ENCODE results near the gene OSCP1. TPM values are rescaled to one million over a fixed set of nuclear protein-coding genes. Genes with fewer than 3 reads are reported as not detected.

OSCP1 gene
- total and polyA plus RNA-seq, 2 donors (not counting 1 experiment from before 2014, with no cell fraction given): 0.16 to 0.94 TPM

DNA sequence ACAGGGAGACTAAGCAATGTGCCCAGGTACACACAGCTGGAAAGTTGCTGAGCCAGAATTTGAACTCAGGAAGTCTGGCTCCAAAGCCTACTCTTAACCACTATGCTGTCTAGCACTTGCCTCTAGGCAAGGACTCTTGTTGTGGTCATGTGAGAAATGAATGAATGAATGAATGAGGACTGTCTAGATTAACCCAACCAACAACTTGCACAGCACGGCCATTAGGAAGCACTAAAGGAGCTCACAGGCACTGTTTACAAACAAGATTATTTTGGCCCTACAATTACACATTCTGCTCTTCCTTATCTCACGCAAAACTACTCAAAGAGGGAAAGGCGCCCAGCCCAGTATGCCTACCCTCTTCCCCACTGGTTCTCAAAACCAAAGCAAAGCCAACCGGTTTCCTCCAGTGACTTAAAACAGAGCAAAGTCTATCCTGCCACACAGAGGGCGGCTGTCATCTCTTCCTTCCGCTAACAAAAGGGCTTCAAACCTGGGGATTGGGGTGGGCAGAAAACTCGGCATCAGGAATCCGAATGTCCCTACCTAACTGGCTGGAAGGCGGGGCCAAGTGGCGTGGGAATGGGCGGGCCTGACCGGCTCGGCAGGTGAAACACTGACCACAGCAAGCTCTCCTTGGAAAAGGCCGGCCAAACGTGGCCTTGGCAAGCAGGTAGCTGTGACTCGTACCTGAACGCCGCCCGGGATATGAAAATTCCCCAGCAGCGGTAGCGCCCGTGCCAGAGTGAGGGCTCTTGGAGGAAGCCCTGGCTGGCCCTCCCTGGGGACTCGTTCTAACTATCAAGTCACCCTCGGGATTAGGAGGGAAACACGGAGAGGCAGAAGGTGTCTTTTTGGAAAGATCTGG lies 65.5 kb downstream of the OSCP1 start:
- Histone ChIP-seq H3K27me3 (replicated peaks in 1 of 4; ENCODE audit: control extremely low read depth in 1 of 4, control insufficient read depth in 3 of 4, insufficient read depth in 4 of 4, low read length in 3 of 4) (no peaks in the 10 kb centered on the region), H3K4me1 (ENCODE audit: control insufficient read depth in 2 of 2, insufficient read depth in 2 of 2, low read length in 2 of 2) (peaks cover 60 to 75% of the 10 kb centered on the region in 2 donors), H4K20me1 (ENCODE audit: control insufficient read depth, insufficient read depth, low read length, poor library complexity, severe bottlenecking) (peaks cover 51% of the 10 kb centered on the region), H2AFZ (ENCODE audit: insufficient read depth, low read depth, low read length, poor library complexity, severe bottlenecking) (peak overlapping the region; percentile 79), H3K4me3 (ENCODE audit: control extremely low read depth in 1 of 5, extremely low read depth in 1 of 5, insufficient read depth in 1 of 5, low read depth in 2 of 5, low read length in 4 of 5) (peak overlapping the region; percentile 74 to 97 (median 93)), H3K27ac (ENCODE audit: low read length in 2 of 2) (peak overlapping the region; percentile 54 to 92), H3K36me3 (replicated peaks in 1 of 2; ENCODE audit: control extremely low read depth in 1 of 2, control insufficient read depth in 1 of 2, extremely low read depth in 1 of 2, insufficient read depth in 2 of 2, low read length in 1 of 2) (peaks cover 0 to 7% of the 10 kb centered on the region in 2 experiments), H3K9me3 (ENCODE audit: control extremely low read depth in 1 of 3, control insufficient read depth in 2 of 3, insufficient read depth in 1 of 3, low read length in 2 of 3) (no peaks in the 10 kb centered on the region), H3K9ac (ENCODE audit: low read length) (peak overlapping the region; percentile 92), H3K4me2 (replicated peaks; ENCODE audit: low read depth, low read length, poor library complexity, severe bottlenecking) (peak overlapping the region; percentile 79), H3K79me2 (ENCODE audit: control insufficient read depth, insufficient read depth, low read length) (peaks cover 90% of the 10 kb centered on the region)
- WGBS (ENCODE audit: insufficient coverage): under 1% methylated on average over 23 of the region's 25 CpGs
- no peaks in the 10 kb centered on the region for H3K27me3 Mint-ChIP-seq
- peaks cover 79% of the 10 kb centered on the region for H3K4me1 Mint-ChIP-seq
- CTCF ChIA-PET: interaction anchor here (0.8 to 4.2 kb wide), 7 partner anchors 12 to 197 kb away, joined by 3 to 30 read pairs (median 4); no protein-coding TSS in a partner anchor
- intact Hi-C loops (cut with micrococcal nuclease): loop anchor here (5.0 kb wide), 1 partner anchor 1093 kb away; no protein-coding TSS in a partner anchor
- no peak for TF ChIP-seq EZH2 (IDR thresholded peaks at IDR 0.05; ENCODE audit: borderline replicate concordance, insufficient read depth, low read depth, low read length, poor library complexity, severe bottlenecking)
- TF ChIP-seq, protein P1, sequence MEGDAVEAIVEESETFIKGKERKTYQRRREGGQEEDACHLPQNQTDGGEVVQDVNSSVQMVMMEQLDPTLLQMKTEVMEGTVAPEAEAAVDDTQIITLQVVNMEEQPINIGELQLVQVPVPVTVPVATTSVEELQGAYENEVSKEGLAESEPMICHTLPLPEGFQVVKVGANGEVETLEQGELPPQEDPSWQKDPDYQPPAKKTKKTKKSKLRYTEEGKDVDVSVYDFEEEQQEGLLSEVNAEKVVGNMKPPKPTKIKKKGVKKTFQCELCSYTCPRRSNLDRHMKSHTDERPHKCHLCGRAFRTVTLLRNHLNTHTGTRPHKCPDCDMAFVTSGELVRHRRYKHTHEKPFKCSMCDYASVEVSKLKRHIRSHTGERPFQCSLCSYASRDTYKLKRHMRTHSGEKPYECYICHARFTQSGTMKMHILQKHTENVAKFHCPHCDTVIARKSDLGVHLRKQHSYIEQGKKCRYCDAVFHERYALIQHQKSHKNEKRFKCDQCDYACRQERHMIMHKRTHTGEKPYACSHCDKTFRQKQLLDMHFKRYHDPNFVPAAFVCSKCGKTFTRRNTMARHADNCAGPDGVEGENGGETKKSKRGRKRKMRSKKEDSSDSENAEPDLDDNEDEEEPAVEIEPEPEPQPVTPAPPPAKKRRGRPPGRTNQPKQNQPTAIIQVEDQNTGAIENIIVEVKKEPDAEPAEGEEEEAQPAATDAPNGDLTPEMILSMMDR (IDR thresholded peaks at IDR 0.05): no peak
- H3K9me3 Mint-ChIP-seq (ENCODE audit: insufficient read depth): no peaks in the 10 kb centered on the region
- POLR2A ChIA-PET: interaction anchor here (0.7 to 1.6 kb wide), 5 partner anchors 8 to 65 kb away, joined by 3 to 5 read pairs (median 3); partner anchors contain the start of genes LSM10 and OSCP1
- no peak for ATAC-seq (ENCODE audit: low read depth)
- no peak for DNase-seq
- H3K4me3 Mint-ChIP-seq: peak overlapping the region; percentile 97
- H3K27ac Mint-ChIP-seq: peak overlapping the region; percentile 83
